Ovary (tissue), 9 donors: Measurements from ENCODE around the gene RPS5. TPM values are rescaled to one million over a fixed set of nuclear protein-coding genes. Genes with fewer than 3 reads are reported as not detected.

Source experiments
- DNase-seq, 5 donors: peaks; one replicate each; pipeline ENCODE4 v3.0.0-alpha.2; 2019 to 2020
- H3K27ac ChIP-seq, 2 donors: fragments of 200-600 bp; one replicate each; pipeline versions ENCODE4 v1.5.1 to v1.8.0; 2019 to 2022
- H3K27me3 ChIP-seq: fragments of 200-600 bp; one replicate; pipeline ENCODE4 v1.8.0; 2022
- H3K36me3 ChIP-seq: fragments of 200-600 bp; sonication (generic); one replicate; pipeline ENCODE4 v1.5.1; 2019
- H3K4me1 ChIP-seq: one replicate; pipeline ENCODE4 v1.8.1; 2013; ENCODE audit warnings: mild to moderate bottlenecking, moderate library complexity; ENCODE audit not compliant: insufficient read depth
- H3K4me3 ChIP-seq: fragments of 200-600 bp; sonication (generic); one replicate; pipeline ENCODE4 v1.5.1; 2017
- H3K9me3 ChIP-seq, 2 donors: fragments of 200-600 bp in 1 of 2; sonication (generic) in 1 of 2; one replicate each; pipeline versions ENCODE4 v1.5.1 to v1.8.1; 2013 to 2019; ENCODE audit warnings: mild to moderate bottlenecking in 1 of 2, moderate library complexity in 1 of 2
- CTCF ChIP-seq, 3 donors: fragments of 450-650 bp in 2 of 3; fragments of 200-600 bp in 1 of 3; IDR thresholded peaks; one replicate each; pipeline versions ENCODE4 v1.5.1 to v1.8.0; 2016 to 2022; ENCODE audit warnings: antibody characterized with exemption in 3 of 3, mild to moderate bottlenecking in 1 of 3
- EP300 ChIP-seq: sonication (generic); formaldehyde crosslinking; IDR thresholded peaks from one replicate; pipeline ENCODE4 v1.6.1; 2017; ENCODE audit warnings: antibody characterized with exemption
- POLR2A ChIP-seq: fragments of 450-650 bp; IDR thresholded peaks from one replicate; pipeline ENCODE4 v1.6.1; 2017; ENCODE audit warnings: antibody characterized with exemption, mild to moderate bottlenecking, moderate library complexity
- WGBS, 3 donors: extraction: QIAGEN DNeasy Blood & Tissue Kit in 1 of 3; methylation state at CpG; one replicate each; pipeline versions ENCODE4 v1.1.5 to v1.1.7; 2013 to 2017; 5-methylcytosine and 5-hydroxymethylcytosine counted together
- intact Hi-C, 4 donors: fragments of 100-400 bp; cut with DNase I; formaldehyde crosslinking; loops; one replicate each; pipeline versions ENCODE4 v1.11.0 to v1.15.1; 2022 to 2023
- polyA plus RNA-seq, 2 donors: library from polyadenylated mRNA; stranded (reverse); fragments of 200-250 nt in 1 of 2; fragments of 350-450 nt in 1 of 2; fragmentation: Illumina TruSeq in 1 of 2; extraction: RNeasy Lipid Tissue Mini Kit (QIAGEN cat#74804) in 1 of 2; gene quantifications; one replicate each; pipeline ENCODE4 v1.2.3, GENCODE V29; 2013 to 2014
- total RNA-seq, 7 donors: library from RNA; depleted of rRNA in 2 of 7; stranded (reverse); fragments of >200 nt in 2 of 7; fragmentation: NEBNext Ultra II Directional in 3 of 7; extraction: Animal tissue kit (Norgen Biotek cat#: 25700) in 3 of 7; gene quantifications; one replicate each; pipeline versions ENCODE4 v1.1.0 to v1.2.4, GENCODE V29; 2016 to 2023
- donor health status: DM: no; HTN: no; CAD: no; lungs with moderate emphysema.
- donor health status: DM: no; HTN: no; CAD: no.
- donor health status: Bipolar disorder and iron deficiency.
- donor health status: DM: yes; HTN: yes; CAD: no.
- donor health status: DM: no; HTN: no; CAD: no.
- donor health status: DM: yes; HTN: yes; CAD: no.

RPS5 gene
- total and polyA plus RNA-seq, 9 donors: 715 to 5,180 (median 2,346) TPM

GRCh38 chr19:58406818-58407657 lies 20.0 kb downstream of the RPS5 start:
- TF ChIP-seq CTCF (IDR thresholded peaks at IDR 0.05) (peak in 1 of 3 donors; percentile 11), EP300 (no peak)
- Histone ChIP-seq H3K27me3 (no peaks in the 10 kb centered on the region), H3K36me3 (no peaks in the 10 kb centered on the region), H3K27ac (no peak overlapping the region), H3K4me1 (peaks cover 10% of the 10 kb centered on the region), H3K4me3 (no peak overlapping the region), H3K9me3 (no peaks in the 10 kb centered on the region)
- peak in 1 of 5 donors; percentile 22 for DNase-seq
- whole genome bisulfite sequencing, 3 donors: 55 to 66% (median 59%) methylated on average over 10 of the region's 10 CpGs
- intact Hi-C loops: no loop called here

- Histone ChIP-seq H3K27ac (peak overlapping the region; percentile 80 to 84), H3K27me3 (no peaks in the 10 kb centered on the region), H3K4me1 (peaks cover 10% of the 10 kb centered on the region), H3K4me3 (peak overlapping the region; percentile 77), H3K9me3 (no peaks in the 10 kb centered on the region), H3K36me3 (no peaks in the 10 kb centered on the region)
- peak in 3 of 5 donors; percentile 41 to 49 (median 48) for DNase-seq
- TF ChIP-seq POLR2A (no peak), CTCF (IDR thresholded peaks at IDR 0.05) (no peak), EP300 (no peak)
- intact Hi-C loops: no loop called here
- 4 to 10% (median 7%) methylated on average over 21 to 22 of the region's 22 CpGs for WGBS, 3 donors
These were observed 20.6 kb downstream of the RPS5 start for GRCh38 chr19:58407658-58408151.

- intact Hi-C loops: no loop called here
- Histone ChIP-seq H3K27ac (peak within 1 kb of the TSS; percentile 80 to 84), H3K4me1 (peaks cover 10% of the 10 kb centered on the region), H3K4me3 (peak within 1 kb of the TSS; percentile 77), H3K9me3 (no peaks in the 10 kb centered on the region), H3K27me3 (no peaks in the 10 kb centered on the region), H3K36me3 (no peaks in the 10 kb centered on the region)
- peak; percentile 88 for TF ChIP-seq POLR2A
- no peak for TF ChIP-seq EP300
- peak in 1 of 3 donors; percentile 6 for TF ChIP-seq CTCF (IDR thresholded peaks at IDR 0.05)
- peak; percentile 95 to 97 (median 96) for DNase-seq
- 0 to 1% (median 0%) methylated on average over 62 to 100 of the region's 100 CpGs for WGBS, 3 donors
These were observed 21.3 kb downstream of the RPS5 start, which contains the start of gene ZNF584 for GRCh38 chr19:58408152-58409009. Gene ZNF584 (plus strand): TSS chr19:58408649. CDS start chr19:58409148, 499 bp downstream.
